GM06990 (cell line): ENCODE results near the gene SLC14A1.

Experiments used
- DNase-seq: peaks from one replicate; pipeline ENCODE4 v3.0.0-alpha.2; 2011; ENCODE audit not compliant: insufficient read length; ENCODE audit errors: extremely low read depth
- H3K27me3 ChIP-seq: replicated peaks from 2 replicates; pipeline ENCODE4 v1.6.0; 2011; ENCODE audit warnings: low read length; ENCODE audit not compliant: control insufficient read depth, insufficient read depth
- H3K36me3 ChIP-seq: 2 replicates; pipeline ENCODE4 v1.5.1; 2011; ENCODE audit warnings: low read length; ENCODE audit not compliant: control insufficient read depth, insufficient read depth
- H3K4me3 ChIP-seq: replicated peaks from 2 replicates; pipeline ENCODE4 v1.5.1; 2011; ENCODE audit warnings: low read depth, mild to moderate bottlenecking, control low read depth, low read length
- CTCF ChIP-seq: IDR thresholded peaks from 2 replicates; pipeline ENCODE4 v1.5.1; 2011; ENCODE audit warnings: low read length, control low read depth, mild to moderate bottlenecking, inconsistent platforms; ENCODE audit not compliant: insufficient read depth, poor library complexity, severe bottlenecking

The SLC14A1 gene

GRCh38 chr18:45783097-45784075 is 59.4 kb downstream of the SLC14A1 start:
- Histone ChIP-seq H3K4me3 (no peak overlapping the region), H3K27me3 (no peaks in the 10 kb centered on the region), H3K36me3 (no peaks in the 10 kb centered on the region)
- DNase-seq: no peak
- no peak for TF ChIP-seq CTCF

GRCh38 chr18:45785134-45785533 is 61.2 kb downstream of the SLC14A1 start:
- Histone ChIP-seq H3K4me3 (no peak overlapping the region), H3K36me3 (no peaks in the 10 kb centered on the region), H3K27me3 (no peaks in the 10 kb centered on the region)
- no peak for TF ChIP-seq CTCF
- no peak for DNase-seq

- H3K36me3 ChIP-seq: no peaks in the 10 kb centered on the region
- no peak for TF ChIP-seq CTCF
- H3K4me3 ChIP-seq: no peak overlapping the region
- H3K27me3 ChIP-seq: no peaks in the 10 kb centered on the region
- DNase-seq: no peak
Observed at GRCh38 chr18:45786941-45787340, 63.0 kb downstream of the SLC14A1 start.

GRCh38 chr18:45787346-45787745 is 63.4 kb downstream of the SLC14A1 start:
- Histone ChIP-seq H3K4me3 (no peak overlapping the region), H3K36me3 (no peaks in the 10 kb centered on the region), H3K27me3 (no peaks in the 10 kb centered on the region)
- TF ChIP-seq CTCF: no peak
- no peak for DNase-seq

- DNase-seq: no peak
- Histone ChIP-seq H3K4me3 (no peak overlapping the region), H3K27me3 (no peaks in the 10 kb centered on the region), H3K36me3 (no peaks in the 10 kb centered on the region)
- TF ChIP-seq CTCF: no peak
Observed at GRCh38 chr18:45788861-45789260, 64.9 kb downstream of the SLC14A1 start.
